K562 (cell line): ENCODE data around the gene GOLT1A. TPM values are rescaled to one million over a fixed set of nuclear protein-coding genes. Genes with fewer than 3 reads are reported as not detected.
A peak's percentile ranks its signal among the peaks of the same experiment; 100 is the strongest.

Experiments used
- ARNT ChIP-seq, 2 experiments: fragments of 450-650 bp; IDR thresholded peaks; 2 replicates each; pipeline ENCODE4 v1.6.1; 2016; ENCODE audit warnings: mild to moderate bottlenecking in 1 of 2
- BRF2 ChIP-seq: IDR thresholded peaks from 3 replicates; pipeline ENCODE4 v1.6.1; 2011; ENCODE audit warnings: borderline replicate concordance, mild to moderate bottlenecking; ENCODE audit not compliant: insufficient read length, insufficient read depth
- CREB3 ChIP-seq: fragments of 450-650 bp; conservative IDR thresholded peaks from 2 replicates; pipeline ENCODE4 v1.6.1; 2016; ENCODE audit warnings: missing genetic modification characterization, low read depth, mild to moderate bottlenecking, missing compliant biosample characterization, moderate library complexity
- CREM ChIP-seq: IDR thresholded peaks from 2 replicates; pipeline ENCODE4 v1.6.1; 2014; ENCODE audit warnings: antibody characterized with exemption, low read depth
- GABPB1 ChIP-seq: sonication (generic); formaldehyde crosslinking; IDR thresholded peaks from 2 replicates; pipeline ENCODE4 v1.8.0; 2022; ENCODE audit warnings: mild to moderate bottlenecking, missing genetic modification reagents
- GABPB2 ChIP-seq: fragments of 250-450 bp; sonication (Bioruptor Pico); conservative IDR thresholded peaks from 2 replicates; pipeline ENCODE4 v1.5.1; 2021; ENCODE audit warnings: mild to moderate bottlenecking
- GTF2F1 ChIP-seq: IDR thresholded peaks from 2 replicates; pipeline ENCODE4 v1.6.1; 2011; ENCODE audit warnings: low read depth, low read length, improper control_type of control experiment
- HEY1 ChIP-seq: fragments of 250-450 bp; sonication (Bioruptor Pico); IDR thresholded peaks from 2 replicates; pipeline ENCODE4 v1.5.0; 2020; ENCODE audit warnings: mild to moderate bottlenecking, moderate library complexity, borderline replicate concordance
- HMBOX1 ChIP-seq: sonication (generic); IDR thresholded peaks from 2 replicates; pipeline ENCODE4 v1.6.1; 2016
- ID3 ChIP-seq, 2 experiments: fragments of 250-450 bp in 1 of 2; fragments of 450-650 bp in 1 of 2; sonication (Bioruptor Pico) in 1 of 2; IDR thresholded peaks; 2 replicates each; pipeline versions ENCODE4 v1.6.1 to v1.8.0; 2016 to 2021; ENCODE audit warnings: mild to moderate bottlenecking in 2 of 2, moderate library complexity in 2 of 2, missing compliant biosample characterization in 1 of 2, missing genetic modification characterization in 1 of 2
- KDM2B ChIP-seq: fragments of 250-450 bp; sonication (Bioruptor Pico); IDR thresholded peaks from 2 replicates; pipeline ENCODE4 v1.8.0; 2021; ENCODE audit warnings: mild to moderate bottlenecking, moderate library complexity
- MXD1 ChIP-seq: fragments of 250-450 bp; sonication (Bioruptor Pico); IDR thresholded peaks from 2 replicates; pipeline ENCODE4 v1.8.0; 2021; ENCODE audit warnings: borderline replicate concordance, mild to moderate bottlenecking, moderate library complexity; ENCODE audit not compliant: poor library complexity, severe bottlenecking
- NR1H2 ChIP-seq: sonication (generic); formaldehyde crosslinking; IDR thresholded peaks from 2 replicates; pipeline ENCODE4 v1.4.0; 2020; ENCODE audit warnings: mild to moderate bottlenecking, missing genetic modification reagents
- RBM25 ChIP-seq: fragments of 200-400 bp; formaldehyde crosslinking; IDR thresholded peaks from 2 replicates; pipeline ENCODE4 v1.6.1; 2018; ENCODE audit warnings: low read length, low read depth, moderate library complexity; ENCODE audit not compliant: severe bottlenecking
- SMAD3 ChIP-seq: fragments of 450-650 bp; formaldehyde crosslinking; conservative IDR thresholded peaks from 2 replicates; pipeline ENCODE4 v1.4.0; 2020; ENCODE audit warnings: mild to moderate bottlenecking
- SMARCC2 ChIP-seq: fragments of 450-650 bp; IDR thresholded peaks from 2 replicates; pipeline ENCODE4 v1.6.1; 2017; ENCODE audit warnings: antibody characterized with exemption, moderate library complexity, mild to moderate bottlenecking, low read depth
- ZBTB33 ChIP-seq: sonication (generic); formaldehyde crosslinking; IDR thresholded peaks from 2 replicates; pipeline ENCODE4 v1.8.1; 2023; ENCODE audit warnings: mild to moderate bottlenecking, missing genetic modification reagents
- ZNF347 ChIP-seq: fragments of 450-650 bp; formaldehyde crosslinking; IDR thresholded peaks from 2 replicates; pipeline ENCODE4 v1.4.0; 2020; ENCODE audit warnings: low read depth, mild to moderate bottlenecking, moderate library complexity
- ZNF395 ChIP-seq: fragments of 200-800 bp; sonication (Bioruptor generic); IDR thresholded peaks from 2 replicates; pipeline ENCODE4 v1.6.1; 2017; ENCODE audit warnings: missing genetic modification characterization, missing compliant biosample characterization
- ZNF589 ChIP-seq: fragments of 200-800 bp; sonication (Bioruptor generic); IDR thresholded peaks from 2 replicates; pipeline ENCODE4 v1.6.1; 2016; ENCODE audit warnings: low read depth, missing genetic modification characterization, missing compliant biosample characterization
- polyA plus RNA-seq, 8 experiments: library from polyadenylated mRNA; depleted of rRNA in 4 of 8; stranded (reverse) in 5 of 8; unstranded in 3 of 8; fragments of >200 nt; fragmentation: Nextera tagmentation in 2 of 8; fragmentation: Illumina TruSeq in 1 of 8; extraction: Ambion mirVana in 2 of 8; extraction: Trizol in 1 of 8; gene quantifications; 2 replicates each; pipeline versions ENCODE4 v1.2.1 to v1.2.3, GENCODE V29; 2011 to 2014; ENCODE audit warnings: inconsistent platforms in 1 of 8, missing spikeins in 1 of 8
- total RNA-seq, 7 experiments: library from RNA; depleted of rRNA in 6 of 7; stranded (reverse); fragments of >200 nt in 6 of 7; fragmentation: Illumina TruSeq in 2 of 7; extraction: Trizol in 2 of 7; gene quantifications; 2 replicates each; pipeline versions ENCODE4 v1.2.1 to v1.2.3, GENCODE V29; 2011 to 2021; ENCODE audit warnings: low replicate concordance in 1 of 7

The GOLT1A gene
- total and polyA plus RNA-seq, 9 of the 15 experiments (the other 6 are each of a cell fraction or from before 2014, with no cell fraction given), result not detected

- TF ChIP-seq ZNF589 (CRISPR knock-in tag) (peak; percentile 94), ZNF395 (peak; percentile 90), BRF2 (no peak), HMBOX1 (peak; percentile 76), ARNT (IDR thresholded peaks at IDR 0.05) (no peak; a peak in 1 of 4 replicates), GTF2F1 (no peak), GABPB2 (CRISPR knock-in tag) (no peak), ID3 (CRISPR knock-in tag; IDR thresholded peaks at IDR 0.05) (no peak), ID3 (tag; IDR thresholded peaks at IDR 0.05) (no peak), SMAD3 (peak; percentile 79; the same call in 1 of the 2 replicates), CREM (peak; percentile 95), KDM2B (no peak), RBM25 (no peak), ZNF347 (CRISPR knock-in tag) (no peak), GABPB1 (peak; percentile 78), ZBTB33 (CRISPR knock-in tag) (0 out of 2 replicates have a peak, but pooled peaks have one; percentile 48), HEY1 (CRISPR knock-in tag) (0 out of 2 replicates have a peak, but pooled peaks have one; percentile 67), SMARCC2 (0 out of 2 replicates have a peak, but pooled peaks have one; percentile 17), NR1H2 (CRISPR knock-in tag) (no peak), CREB3 (tag) (no peak), MXD1 (CRISPR knock-in tag) (no peak)
Measured at GRCh38 chr1:204177133-204177532, 36.7 kb downstream of the GOLT1A start (continued).
